Fibroblast of the aortic adventitia (primary cell): ENCODE results near the gene CAMK4. TPM values are rescaled to one million over a fixed set of nuclear protein-coding genes. Genes with fewer than 3 reads are reported as not detected.

Experiments
- DNase-seq: peaks from one replicate; pipeline ENCODE4 v3.0.0-alpha.2; 2010; ENCODE audit warnings: low read depth
- H3K4me3 ChIP-seq: 2 replicates; pipeline ENCODE4 v1.5.1; 2011; ENCODE audit warnings: low read depth, mild to moderate bottlenecking, control low read depth, low read length, moderate library complexity
- CTCF ChIP-seq: IDR thresholded peaks from 2 replicates; pipeline ENCODE4 v1.5.1; 2011; ENCODE audit warnings: mild to moderate bottlenecking, low read length, control low read depth, inconsistent platforms; ENCODE audit not compliant: insufficient read depth
- total RNA-seq: library from RNA; depleted of rRNA; stranded (reverse); fragments of >200 nt; gene quantifications from 2 replicates; pipeline ENCODE4 v1.2.3, GENCODE V29; 2012; ENCODE audit warnings: low replicate concordance

The CAMK4 gene
- total RNA-seq, 1 donor = 5.4 TPM

DNA sequence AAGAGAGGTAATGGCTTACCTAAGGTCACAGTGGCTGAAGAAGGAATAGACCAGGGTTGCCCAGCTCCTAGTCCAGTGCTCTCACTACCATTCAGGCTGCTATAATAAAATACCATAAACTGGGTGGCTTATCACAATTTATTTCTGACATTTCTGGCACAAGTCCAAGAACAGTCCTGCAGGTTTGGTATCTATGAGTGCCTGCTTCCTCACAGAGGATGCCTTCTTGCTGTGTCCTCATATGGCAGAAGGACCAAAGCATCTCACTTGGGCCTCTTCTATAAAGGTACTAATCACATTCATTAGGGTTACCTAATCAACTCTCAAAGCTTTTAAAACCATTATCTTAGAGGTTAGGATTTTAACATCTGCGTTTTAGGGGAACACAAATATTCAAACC is 271.0 kb downstream of the CAMK4 start:
- no peak for TF ChIP-seq CTCF
- DNase-seq = no peak
- H3K4me3 ChIP-seq = no peak overlapping the region

GRCh38 chr5:111498346-111498745 is 274.2 kb downstream of the CAMK4 start:
- DNase-seq = no peak
- no peak overlapping the region for H3K4me3 ChIP-seq
- TF ChIP-seq CTCF = no peak

GRCh38 chr5:111502956-111503355 is 278.8 kb downstream of the CAMK4 start:
- no peak for DNase-seq
- no peak overlapping the region for H3K4me3 ChIP-seq
- TF ChIP-seq CTCF = no peak

DNA sequence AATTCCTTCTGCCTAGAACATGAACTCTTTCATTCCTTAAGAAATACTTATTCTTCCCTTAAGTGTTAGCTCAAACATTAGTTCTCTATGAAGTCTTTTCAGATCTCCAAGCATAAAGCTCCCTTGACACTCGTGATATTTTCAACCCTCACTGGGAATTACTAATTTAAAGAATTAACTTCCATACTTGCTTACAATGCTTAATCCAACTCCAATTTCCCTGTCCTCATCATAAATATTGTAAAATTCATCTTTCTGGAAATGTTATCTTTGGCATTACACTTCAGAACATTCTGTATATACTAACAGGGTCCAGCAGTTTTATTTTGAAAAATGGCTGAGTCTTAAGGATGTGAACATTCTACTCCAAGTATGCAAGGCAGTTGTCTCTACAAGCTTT is 280.9 kb downstream of the CAMK4 start:
- no peak for TF ChIP-seq CTCF
- H3K4me3 ChIP-seq = no peak overlapping the region
- no peak for DNase-seq

- H3K4me3 ChIP-seq = no peak overlapping the region
- TF ChIP-seq CTCF = no peak
- no peak for DNase-seq
These were observed 283.1 kb downstream of the CAMK4 start for GRCh38 chr5:111507276-111507675.

GRCh38 chr5:111509119-111509518 is 284.9 kb downstream of the CAMK4 start:
- TF ChIP-seq CTCF = no peak
- DNase-seq = no peak
- no peak overlapping the region for H3K4me3 ChIP-seq

DNA sequence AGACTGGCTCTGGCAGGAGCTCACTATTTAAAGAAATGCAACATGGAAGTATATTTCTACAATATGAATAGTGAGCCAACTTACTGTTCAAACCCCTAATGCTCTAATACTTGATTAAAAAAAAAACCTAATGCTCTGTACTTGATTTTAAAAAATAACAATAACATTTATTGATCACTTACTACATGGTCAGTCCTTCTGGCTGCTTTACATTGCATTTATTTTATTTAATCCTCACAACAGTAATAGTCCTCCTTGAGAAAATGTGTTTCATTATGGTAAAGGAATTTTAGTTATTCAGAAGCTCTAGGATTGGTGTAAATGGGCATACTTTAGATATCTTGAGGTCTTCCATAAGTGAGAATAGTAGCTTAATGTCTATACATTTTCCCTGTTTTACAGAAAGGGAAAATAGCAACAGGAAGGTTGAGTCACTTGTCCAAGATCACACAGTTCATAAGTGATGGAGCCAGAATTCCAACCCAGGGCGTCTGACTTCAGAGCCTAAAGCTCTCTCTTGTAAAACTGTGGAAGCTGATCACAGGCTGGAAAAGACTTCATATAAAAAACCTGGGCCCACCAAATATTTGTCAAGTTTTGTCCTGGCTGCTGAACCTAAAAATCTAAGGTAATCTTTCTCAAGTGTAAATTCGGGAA is 287.1 kb downstream of the CAMK4 start:
- peak; percentile 52 for DNase-seq

More for the DNA sequence above, 287.1 kb downstream of the CAMK4 start:
- no peak for TF ChIP-seq CTCF
- H3K4me3 ChIP-seq = peak overlapping the region; percentile 95
